HepG2 (cell line): ENCODE results near the gene AKAP3. TPM values are rescaled to one million over a fixed set of nuclear protein-coding genes. Genes with fewer than 3 reads are reported as not detected.

Experiments used
- ASH2L ChIP-seq: fragments of 300-600, 200-600 bp; sonication (generic); IDR thresholded peaks from 2 replicates; pipeline ENCODE4 v1.7.0; 2017; ENCODE audit warnings: low read depth, mild to moderate bottlenecking, moderate library complexity, mixed read lengths, low read length; ENCODE audit not compliant: insufficient read length
- CBX5 ChIP-seq: sonication (generic); formaldehyde crosslinking; IDR thresholded peaks from 2 replicates; pipeline ENCODE4 v1.4.0; 2020; ENCODE audit warnings: missing genetic modification reagents, borderline replicate concordance
- CREM ChIP-seq, 2 experiments: sonication (generic) in 1 of 2; formaldehyde crosslinking in 1 of 2; IDR thresholded peaks; 2 replicates each; pipeline versions ENCODE4 v1.4.0 to v1.6.1; 2016 to 2020; ENCODE audit warnings: antibody characterized with exemption in 1 of 2, mild to moderate bottlenecking in 1 of 2, missing genetic modification reagents in 1 of 2
- FOXC1 ChIP-seq: sonication (generic); formaldehyde crosslinking; IDR thresholded peaks from 2 replicates; pipeline ENCODE4 v1.8.0; 2022; ENCODE audit warnings: mild to moderate bottlenecking, missing genetic modification reagents, borderline replicate concordance
- GABPA ChIP-seq, 2 experiments: IDR thresholded peaks; 2 replicates each; pipeline ENCODE4 v1.6.1; 2011 to 2016; ENCODE audit warnings: low read depth in 2 of 2, low read length in 1 of 2, missing biosample characterization in 1 of 2, missing genetic modification characterization in 1 of 2
- GLMP ChIP-seq: sonication (generic); formaldehyde crosslinking; IDR thresholded peaks from 2 replicates; pipeline ENCODE4 v1.9.0; 2021; ENCODE audit warnings: missing genetic modification reagents, mild to moderate bottlenecking, borderline replicate concordance
- HDAC6 ChIP-seq: fragments of 200-600 bp; sonication (generic); IDR thresholded peaks from 2 replicates; pipeline ENCODE4 v1.7.0; 2017; ENCODE audit warnings: mild to moderate bottlenecking, antibody characterized with exemption, low read length, low read depth
- HINFP ChIP-seq: sonication (generic); formaldehyde crosslinking; IDR thresholded peaks from 2 replicates; pipeline ENCODE4 v1.4.0; 2020; ENCODE audit warnings: low read depth, mild to moderate bottlenecking, missing genetic modification reagents
- HNF4G ChIP-seq, 2 experiments: sonication (generic) in 1 of 2; formaldehyde crosslinking in 1 of 2; IDR thresholded peaks; 2 replicates each; pipeline versions ENCODE4 v1.4.0 to v1.6.1; 2011 to 2020; ENCODE audit warnings: borderline replicate concordance in 2 of 2, low read depth in 2 of 2, mild to moderate bottlenecking in 2 of 2, low read length in 1 of 2, missing genetic modification reagents in 1 of 2, moderate library complexity in 1 of 2
- HNRNPLL ChIP-seq: fragments of 200-400 bp; formaldehyde crosslinking; IDR thresholded peaks from 2 replicates; pipeline ENCODE4 v1.6.1; 2017; ENCODE audit warnings: mild to moderate bottlenecking, low read depth, low read length; ENCODE audit not compliant: poor library complexity, severe bottlenecking
- HOXA7 ChIP-seq: sonication (generic); formaldehyde crosslinking; IDR thresholded peaks from 2 replicates; pipeline ENCODE4 v1.8.1; 2022; ENCODE audit warnings: mild to moderate bottlenecking, missing genetic modification reagents, moderate library complexity
- IRF2 ChIP-seq: IDR thresholded peaks from 2 replicates; pipeline ENCODE4 v1.6.1; 2018; ENCODE audit warnings: missing genetic modification reagents, missing compliant biosample characterization
- IRF9 ChIP-seq: sonication (generic); formaldehyde crosslinking; IDR thresholded peaks from 2 replicates; pipeline ENCODE4 v1.8.0; 2022; ENCODE audit warnings: missing genetic modification reagents, mild to moderate bottlenecking, borderline replicate concordance
- NONO ChIP-seq, 2 experiments: fragments of 450-650 bp in 1 of 2; sonication (generic) in 1 of 2; formaldehyde crosslinking in 1 of 2; IDR thresholded peaks in 1 of 2; conservative IDR thresholded peaks in 1 of 2; 2 replicates each; pipeline versions ENCODE4 v1.6.1 to v1.8.0; 2017 to 2022; ENCODE audit warnings: mild to moderate bottlenecking in 1 of 2, missing genetic modification reagents in 1 of 2, moderate library complexity in 1 of 2
- NRL ChIP-seq: sonication (generic); formaldehyde crosslinking; IDR thresholded peaks from 2 replicates; pipeline ENCODE4 v1.5.0; 2020; ENCODE audit warnings: missing genetic modification reagents, mild to moderate bottlenecking, moderate library complexity, borderline replicate concordance
- PITX1 ChIP-seq: sonication (generic); formaldehyde crosslinking; IDR thresholded peaks from 2 replicates; pipeline ENCODE4 v1.5.1; 2020; ENCODE audit warnings: mild to moderate bottlenecking, missing genetic modification reagents
- RARG ChIP-seq: sonication (generic); formaldehyde crosslinking; IDR thresholded peaks from 2 replicates; pipeline ENCODE4 v1.4.0; 2020; ENCODE audit warnings: low read depth, mild to moderate bottlenecking, missing genetic modification reagents
- ZFP1 ChIP-seq: IDR thresholded peaks from 2 replicates; pipeline ENCODE4 v1.6.1; 2016
- ZKSCAN8 ChIP-seq: IDR thresholded peaks from 2 replicates; pipeline ENCODE4 v1.6.1; 2016; ENCODE audit warnings: borderline replicate concordance, missing genetic modification reagents, missing compliant biosample characterization
- ZNF263 ChIP-seq: sonication (generic); formaldehyde crosslinking; IDR thresholded peaks from 2 replicates; pipeline ENCODE4 v1.4.0; 2020; ENCODE audit warnings: missing genetic modification reagents
- ZNF337 ChIP-seq: sonication (generic); formaldehyde crosslinking; IDR thresholded peaks from 2 replicates; pipeline ENCODE4 v1.5.1; 2020; ENCODE audit warnings: missing genetic modification reagents, low read depth, mild to moderate bottlenecking, borderline replicate concordance
- ZNF619 ChIP-seq: sonication (generic); formaldehyde crosslinking; IDR thresholded peaks from 2 replicates; pipeline ENCODE4 v1.4.0; 2020; ENCODE audit warnings: mild to moderate bottlenecking, missing genetic modification reagents
- ZNF678 ChIP-seq: sonication (generic); formaldehyde crosslinking; IDR thresholded peaks from 2 replicates; pipeline ENCODE4 v1.4.0; 2020; ENCODE audit warnings: mild to moderate bottlenecking, missing genetic modification reagents
- ZNF790 ChIP-seq: sonication (generic); formaldehyde crosslinking; IDR thresholded peaks from 2 replicates; pipeline ENCODE4 v1.8.0; 2022; ENCODE audit warnings: missing genetic modification reagents, mild to moderate bottlenecking, borderline replicate concordance
- ZZZ3 ChIP-seq: sonication (generic); formaldehyde crosslinking; IDR thresholded peaks from 2 replicates; pipeline ENCODE4 v1.4.0; 2020; ENCODE audit warnings: missing genetic modification reagents, mild to moderate bottlenecking, borderline replicate concordance
- polyA plus RNA-seq, 8 experiments: library from polyadenylated mRNA; depleted of rRNA in 3 of 8; stranded (reverse) in 7 of 8; unstranded in 1 of 8; fragments of >200 nt; fragmentation: Illumina TruSeq in 4 of 8; extraction: Trizol in 4 of 8; gene quantifications; 2 replicates each; pipeline versions ENCODE4 v1.2.1 to v1.2.3, GENCODE V29; 2011 to 2016; ENCODE audit warnings: low read depth in 4 of 8, missing spikeins in 1 of 8, mixed read lengths in 1 of 8; ENCODE audit not compliant: insufficient read depth in 1 of 8
- total RNA-seq, 5 experiments: library from RNA; depleted of rRNA; stranded (reverse); fragments of >200 nt; fragmentation: Illumina TruSeq; extraction: Trizol; gene quantifications; 2 replicates each; pipeline ENCODE4 v1.2.3, GENCODE V29; 2016; ENCODE audit warnings: low read depth in 1 of 5

The AKAP3 gene
- total and polyA plus RNA-seq, 2 of the 13 experiments (the other 11 are each of a cell fraction or from before 2014, with no cell fraction given) = 0.22 to 0.49 TPM

GRCh38 chr12:4648501-4649357 is at the start of gene AKAP3, which contains the start of gene NDUFA9 (continued):
- TF ChIP-seq HINFP (CRISPR knock-in tag) (no peak), ZNF678 (CRISPR knock-in tag) (no peak), RARG (CRISPR knock-in tag) (no peak), CBX5 (CRISPR knock-in tag) (no peak), PITX1 (CRISPR knock-in tag) (no peak), ZNF337 (no peak), HOXA7 (no peak), ZFP1 (CRISPR knock-in tag) (no peak), ZNF619 (CRISPR knock-in tag) (no peak), ASH2L (peak; percentile 95), HNRNPLL (peak; percentile 39), ZNF263 (no peak), FOXC1 (no peak; the same call in 1 of the 2 replicates), HNF4G (IDR thresholded peaks at IDR 0.05; ENCODE audit: borderline replicate concordance, low read depth, low read length) (no peak), HNF4G (CRISPR knock-in tag; IDR thresholded peaks at IDR 0.05; ENCODE audit: borderline replicate concordance, low read depth) (no peak), ZKSCAN8 (CRISPR knock-in tag) (0 out of 2 replicates have a peak, but pooled peaks have one; percentile 42), IRF2 (CRISPR knock-in tag) (peak; percentile 92), NONO (IDR thresholded peaks at IDR 0.05) (no peak), NONO (CRISPR knock-in tag; conservative IDR thresholded peaks at IDR 0.05) (peak; percentile 69), GLMP (CRISPR knock-in tag) (no peak), ZZZ3 (CRISPR knock-in tag) (peak; percentile 82; the same call in 1 of the 2 replicates), HDAC6 (no peak), CREM (IDR thresholded peaks at IDR 0.05) (peak; percentile 71; the same call in 1 of the 2 replicates), CREM (CRISPR knock-in tag; IDR thresholded peaks at IDR 0.05) (no peak), NRL (no peak), ZNF790 (CRISPR knock-in tag) (no peak), IRF9 (no peak), GABPA (IDR thresholded peaks at IDR 0.05; ENCODE audit: low read depth, low read length) (no peak), GABPA (CRISPR knock-in tag; IDR thresholded peaks at IDR 0.05; ENCODE audit: low read depth) (peak; percentile 55)
